ENCODE results near the gene LRRC47. TPM values are rescaled to one million over a fixed set of nuclear protein-coding genes. Genes with fewer than 3 reads are reported as not detected.

Gene LRRC47
- total RNA-seq, 1 experiment from 2014 or later, result 32.0 TPM

- in situ Hi-C loops (cut with HindIII; ENCODE audit: low pct_unique_long_range_greater_than_20kb, low sequenced_read_pairs), result no loop called here
Observed at GRCh38 chr1:3743826-3744225, 52.5 kb downstream of the LRRC47 start.

DNA sequence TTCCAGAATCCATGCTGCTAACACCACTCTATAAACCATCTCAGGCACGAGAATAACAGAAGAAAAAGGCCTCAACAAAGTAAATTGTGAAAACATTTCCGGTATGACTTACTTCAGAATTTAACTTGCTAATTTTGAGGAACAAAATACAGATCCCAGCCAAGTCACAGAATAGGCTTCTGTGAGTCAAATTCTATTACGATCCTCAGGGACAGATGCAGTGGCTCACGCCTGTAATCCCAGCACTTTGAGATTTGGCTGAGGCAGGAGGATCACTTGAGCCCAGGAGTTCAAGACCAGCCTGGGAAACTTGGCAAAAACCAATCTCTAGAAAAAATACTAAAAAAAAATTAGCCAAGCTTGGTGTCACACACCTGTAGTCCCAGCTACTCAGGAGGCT is 52.9 kb downstream of the LRRC47 start:
- in situ Hi-C loops (cut with HindIII; ENCODE audit: low pct_unique_long_range_greater_than_20kb, low sequenced_read_pairs), result no loop called here

More at GRCh38 chr1:3743826-3744225, 52.5 kb downstream of the LRRC47 start:
- no peak for DNase-seq (ENCODE audit: low read depth)

DNA sequence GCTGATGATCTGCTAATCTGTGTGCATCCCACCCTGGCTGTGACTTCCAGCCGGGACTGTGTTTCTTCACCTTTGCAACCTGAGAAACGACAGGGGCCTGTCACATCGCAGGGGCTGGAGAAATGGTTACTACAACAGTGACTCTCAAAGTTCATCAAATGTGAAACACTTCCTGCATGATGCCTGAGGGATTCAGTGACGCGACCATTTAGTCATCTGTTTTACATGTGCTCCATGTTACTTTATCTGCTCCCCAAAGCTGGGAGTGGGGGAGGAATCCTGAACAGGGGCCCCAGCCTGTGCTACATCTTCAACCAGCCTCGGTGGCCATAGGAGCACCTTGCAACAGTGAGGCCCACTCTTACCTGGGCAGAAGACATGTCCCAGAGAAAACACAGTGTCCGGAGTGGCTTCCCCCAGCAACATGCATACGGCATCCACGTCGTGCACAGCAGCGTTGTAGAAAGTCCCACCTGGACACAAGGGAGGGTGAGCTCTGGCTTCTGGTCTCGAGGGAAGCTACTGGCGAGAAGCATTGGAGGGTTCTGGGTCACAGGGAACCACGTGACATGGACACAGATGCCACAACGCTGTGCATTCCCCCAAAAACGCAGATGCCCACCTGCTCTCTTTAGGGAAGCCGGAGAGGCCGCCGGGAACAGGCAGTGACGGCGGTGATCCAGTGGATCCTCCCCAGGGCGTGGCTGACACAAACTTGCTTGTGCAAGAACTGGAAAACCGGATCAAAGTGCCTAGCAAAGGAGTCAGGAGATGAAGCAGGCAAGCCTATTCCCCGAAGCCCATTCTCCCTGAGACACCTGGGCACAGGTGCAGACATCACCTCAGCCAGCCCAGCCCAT is 53.6 kb downstream of the LRRC47 start:
- in situ Hi-C loops (cut with HindIII; ENCODE audit: low pct_unique_long_range_greater_than_20kb, low sequenced_read_pairs), result no loop called here
- DNase-seq (ENCODE audit: low read depth), result no peak

More for the DNA sequence above, 52.9 kb downstream of the LRRC47 start:
- no peak for DNase-seq (ENCODE audit: low read depth)

GRCh38 chr1:3741566-3742438 is 54.5 kb downstream of the LRRC47 start:
- in situ Hi-C loops (cut with HindIII; ENCODE audit: low pct_unique_long_range_greater_than_20kb, low sequenced_read_pairs), result no loop called here

GRCh38 chr1:3740752-3741151 is 55.5 kb downstream of the LRRC47 start:
- no peak for DNase-seq (ENCODE audit: low read depth)
- in situ Hi-C loops (cut with HindIII; ENCODE audit: low pct_unique_long_range_greater_than_20kb, low sequenced_read_pairs), result no loop called here

More at GRCh38 chr1:3741566-3742438, 54.5 kb downstream of the LRRC47 start:
- no peak for DNase-seq (ENCODE audit: low read depth)

GRCh38 chr1:3740042-3740441 is 56.3 kb downstream of the LRRC47 start:
- in situ Hi-C loops (cut with HindIII; ENCODE audit: low pct_unique_long_range_greater_than_20kb, low sequenced_read_pairs), result no loop called here
- no peak for DNase-seq (ENCODE audit: low read depth)

DNA sequence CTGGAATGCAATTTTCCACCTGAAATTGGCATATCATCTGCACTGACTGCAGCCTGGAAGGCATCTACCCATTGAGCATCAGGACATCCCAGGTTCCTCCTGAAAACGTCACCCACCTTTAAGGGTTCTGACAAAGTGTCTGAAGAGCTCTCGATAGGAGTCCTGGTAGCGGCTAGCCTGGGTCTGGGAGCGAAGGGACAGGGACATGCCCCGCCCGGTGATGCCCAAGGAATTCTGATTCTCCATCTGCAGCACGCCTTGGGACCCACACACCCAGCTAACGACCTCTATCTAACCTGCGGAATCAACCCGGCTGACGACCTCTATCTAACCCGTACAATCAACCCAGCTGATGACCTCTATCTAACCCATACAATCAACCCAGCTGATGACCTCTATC is 57.4 kb downstream of the LRRC47 start:
- no peak for DNase-seq (ENCODE audit: low read depth)
- in situ Hi-C loops (cut with HindIII; ENCODE audit: low pct_unique_long_range_greater_than_20kb, low sequenced_read_pairs), result no loop called here

GRCh38 chr1:3736708-3737107 is 59.6 kb downstream of the LRRC47 start:
- no peak for DNase-seq (ENCODE audit: low read depth)
- in situ Hi-C loops (cut with HindIII; ENCODE audit: low pct_unique_long_range_greater_than_20kb, low sequenced_read_pairs), result no loop called here

DNA sequence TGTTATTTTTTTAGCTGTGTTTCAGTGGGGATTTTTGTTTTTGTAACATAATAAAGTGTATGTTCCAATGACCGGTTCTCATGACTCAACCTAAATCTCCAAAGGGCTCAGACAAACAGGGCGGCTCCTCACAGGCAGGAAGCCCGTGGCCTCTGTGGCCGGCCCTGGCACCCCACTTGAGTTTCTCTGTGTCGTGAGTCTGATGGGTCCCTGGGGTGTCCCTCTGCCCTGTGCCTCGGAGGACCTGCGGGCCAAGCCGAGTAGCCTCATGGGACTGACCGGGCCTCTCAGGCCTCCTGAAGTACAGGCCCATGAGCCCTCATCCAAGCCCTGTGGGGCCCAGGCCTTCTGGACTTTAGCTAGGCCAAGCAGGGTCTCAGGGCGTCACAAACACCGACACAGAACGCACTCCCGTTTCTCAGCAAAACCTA is 60.2 kb downstream of the LRRC47 start:
- no peak for DNase-seq (ENCODE audit: low read depth)
- in situ Hi-C loops (cut with HindIII; ENCODE audit: low pct_unique_long_range_greater_than_20kb, low sequenced_read_pairs), result no loop called here

- no peak for DNase-seq (ENCODE audit: low read depth)
- in situ Hi-C loops (cut with HindIII; ENCODE audit: low pct_unique_long_range_greater_than_20kb, low sequenced_read_pairs), result no loop called here
Observed at GRCh38 chr1:3735688-3736087, 60.6 kb downstream of the LRRC47 start.

GRCh38 chr1:3735027-3735681 is 61.1 kb downstream of the LRRC47 start:
- in situ Hi-C loops (cut with HindIII; ENCODE audit: low pct_unique_long_range_greater_than_20kb, low sequenced_read_pairs), result no loop called here
- no peak for DNase-seq (ENCODE audit: low read depth)

DNA sequence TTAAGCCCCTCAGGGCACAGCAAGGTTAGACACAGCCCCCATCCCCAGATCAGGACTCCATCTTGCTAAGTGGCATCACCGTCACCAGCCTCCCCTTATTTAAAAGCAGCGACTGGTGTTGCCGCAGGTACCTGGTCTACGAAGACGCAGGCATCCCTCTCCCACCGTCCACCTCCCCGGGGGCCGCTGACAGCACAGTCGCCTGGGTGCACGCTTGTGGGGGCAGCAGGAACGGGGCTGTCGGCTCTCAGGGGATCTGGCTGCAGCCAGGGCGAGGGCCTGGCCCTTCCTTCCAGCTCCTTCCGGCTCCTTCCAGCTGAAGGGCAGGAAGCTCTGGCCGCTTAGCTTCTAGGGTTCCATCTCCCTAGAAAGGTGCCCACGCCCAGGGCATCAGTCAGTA is 61.7 kb downstream of the LRRC47 start:
- in situ Hi-C loops (cut with HindIII; ENCODE audit: low pct_unique_long_range_greater_than_20kb, low sequenced_read_pairs), result no loop called here
- DNase-seq (ENCODE audit: low read depth), result no peak

DNA sequence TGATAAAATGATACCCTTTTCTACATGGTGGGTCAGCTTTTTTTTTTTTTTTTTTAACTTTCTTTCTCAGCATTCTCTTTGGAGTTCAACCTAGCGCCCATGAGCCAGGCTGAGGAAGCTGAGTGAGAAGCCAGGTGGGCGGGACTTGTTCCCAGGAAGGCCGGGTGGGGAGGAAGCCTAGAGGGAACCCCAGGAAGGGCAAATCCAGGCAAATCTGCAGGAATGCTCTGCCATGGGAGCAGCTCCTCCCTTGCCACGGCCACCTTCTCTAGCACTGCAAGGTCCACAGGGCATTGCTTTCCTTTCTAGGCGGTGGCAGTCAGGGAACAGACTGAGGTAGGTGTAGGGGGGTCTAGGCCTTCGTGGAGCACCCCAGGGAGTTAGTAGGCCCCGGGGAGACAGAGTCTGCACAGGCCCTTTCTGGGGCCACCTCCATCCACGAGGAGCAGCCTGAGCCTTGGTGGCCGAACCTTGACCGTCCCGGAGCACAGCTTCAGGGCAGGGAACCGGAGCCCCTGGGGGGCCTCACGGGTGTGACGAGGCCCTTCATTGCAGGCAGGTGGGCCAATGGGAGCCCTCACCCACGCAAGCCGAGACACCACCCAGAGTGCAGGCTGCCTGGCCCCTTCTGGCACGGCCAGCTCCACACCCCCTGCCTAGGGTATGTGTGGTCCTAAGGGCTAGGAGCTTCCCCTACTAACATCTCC is 62.3 kb downstream of the LRRC47 start:
- no peak for DNase-seq (ENCODE audit: low read depth)
- in situ Hi-C loops (cut with HindIII; ENCODE audit: low pct_unique_long_range_greater_than_20kb, low sequenced_read_pairs), result no loop called here

GRCh38 chr1:3733094-3733882 is 63.0 kb downstream of the LRRC47 start:
- no peak for DNase-seq (ENCODE audit: low read depth)
- in situ Hi-C loops (cut with HindIII; ENCODE audit: low pct_unique_long_range_greater_than_20kb, low sequenced_read_pairs), result no loop called here

DNA sequence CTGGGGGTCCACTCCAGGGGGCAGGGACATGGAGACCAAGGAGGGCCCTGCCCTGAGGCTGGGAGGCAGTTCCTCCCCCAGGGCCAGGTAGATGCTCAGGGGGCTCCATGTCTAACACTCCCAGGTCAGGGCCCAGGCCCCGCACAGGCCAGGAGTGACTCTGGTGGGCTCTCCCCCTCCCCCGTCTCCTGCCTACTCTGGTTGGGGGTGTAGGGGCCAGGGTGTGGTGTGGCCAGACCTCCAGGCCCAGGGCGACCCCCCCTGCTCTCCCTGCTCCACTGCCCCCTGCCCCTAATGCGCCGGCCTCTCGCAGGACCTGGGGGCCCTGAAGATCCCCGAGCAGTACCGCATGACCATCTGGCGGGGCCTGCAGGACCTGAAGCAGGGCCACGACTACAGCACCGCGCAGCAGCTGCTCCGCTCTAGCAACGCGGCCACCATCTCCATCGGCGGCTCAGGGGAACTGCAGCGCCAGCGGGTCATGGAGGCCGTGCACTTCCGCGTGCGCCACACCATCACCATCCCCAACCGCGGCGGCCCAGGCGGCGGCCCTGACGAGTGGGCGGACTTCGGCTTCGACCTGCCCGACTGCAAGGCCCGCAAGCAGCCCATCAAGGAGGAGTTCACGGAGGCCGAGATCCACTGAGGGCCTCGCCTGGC is 63.7 kb downstream of the LRRC47 start:
- in situ Hi-C loops (cut with HindIII; ENCODE audit: low pct_unique_long_range_greater_than_20kb, low sequenced_read_pairs), result no loop called here
- no peak for DNase-seq (ENCODE audit: low read depth)

DNA sequence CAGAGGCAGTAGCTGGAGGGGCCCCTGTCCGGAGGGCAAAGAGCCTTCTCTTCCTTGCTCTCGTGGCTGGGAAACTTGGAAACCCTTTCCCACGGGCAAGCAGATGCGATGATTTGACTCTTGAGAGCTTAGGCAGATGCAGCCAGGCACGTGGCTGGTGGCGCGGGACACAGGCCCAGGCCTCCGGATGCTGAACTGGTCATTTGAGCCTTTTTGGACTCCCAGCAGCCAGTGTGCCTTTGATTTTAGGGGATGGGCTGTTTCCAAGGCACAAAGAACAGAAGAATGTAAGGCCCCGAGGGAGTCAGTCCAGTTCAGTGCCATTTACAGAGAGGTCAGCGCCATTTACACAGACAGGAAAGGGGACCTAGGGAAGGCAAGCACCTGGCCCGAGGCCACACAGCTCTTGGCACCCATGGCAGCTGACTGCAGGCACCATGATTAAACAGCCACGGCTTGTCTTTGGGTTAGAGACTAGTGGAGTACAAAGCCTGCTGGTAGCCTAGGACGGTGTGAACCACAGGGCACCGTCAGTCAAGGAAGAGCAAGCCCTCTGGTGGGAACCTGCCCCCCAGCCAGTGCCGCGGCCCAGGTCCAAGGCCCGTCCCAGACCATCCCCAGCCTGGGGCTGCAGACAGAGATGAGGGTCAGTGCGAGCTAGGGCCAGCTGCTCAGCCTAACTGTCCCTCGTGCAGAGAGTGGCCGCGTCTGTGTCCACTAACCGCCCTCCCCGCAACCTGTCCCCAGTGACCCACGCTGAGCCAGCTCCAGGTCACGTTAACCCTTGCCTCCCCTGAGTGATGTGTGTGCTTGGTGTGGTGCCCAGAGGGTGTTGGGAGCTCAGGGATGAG is 64.5 kb downstream of the LRRC47 start:
- no peak for DNase-seq (ENCODE audit: low read depth)
- in situ Hi-C loops (cut with HindIII; ENCODE audit: low pct_unique_long_range_greater_than_20kb, low sequenced_read_pairs), result no loop called here

All from Caki2 (cell line).